Upper lobe of left lung (tissue), 6 donors: ENCODE results near the gene SP3. TPM values are rescaled to one million over a fixed set of nuclear protein-coding genes. Genes with fewer than 3 reads are reported as not detected.

Experiments
- ATAC-seq, 2 donors: fragments of 200-7000 bp; cut with Tn5 transposase; one replicate each; pipeline ENCODE4 v1.9.1; 2022; ENCODE audit warnings: mild to moderate bottlenecking in 2 of 2, moderate library complexity in 2 of 2; ENCODE audit not compliant: low FRiP score in 2 of 2
- DNase-seq, 2 donors: peaks; one replicate each; pipeline ENCODE4 v3.0.0-alpha.2; 2019 to 2020
- H3K27ac ChIP-seq, 4 donors: fragments of 200-600 bp; sonication (generic); one replicate each; pipeline ENCODE4 v1.5.1; 2016 to 2019
- H3K27me3 ChIP-seq, 4 donors: fragments of 200-600 bp; sonication (generic); one replicate each; pipeline ENCODE4 v1.5.1; 2017 to 2019
- H3K36me3 ChIP-seq, 4 donors: fragments of 200-600 bp; sonication (generic); one replicate each; pipeline ENCODE4 v1.5.1; 2016 to 2019
- H3K4me1 ChIP-seq, 4 donors: fragments of 200-600 bp; sonication (generic); one replicate each; pipeline ENCODE4 v1.5.1; 2018 to 2019
- H3K4me3 ChIP-seq, 4 donors: fragments of 200-600 bp; sonication (generic); one replicate each; pipeline ENCODE4 v1.5.1; 2017 to 2019; ENCODE audit warnings: mild to moderate bottlenecking in 2 of 4, moderate library complexity in 1 of 4
- H3K9me3 ChIP-seq, 4 donors: fragments of 200-600 bp; sonication (generic); one replicate each; pipeline ENCODE4 v1.5.1; 2018 to 2019
- CTCF ChIP-seq, 6 experiments: fragments of 450-650 bp in 4 of 6; fragments of 200-600 bp in 2 of 6; sonication (generic) in 2 of 6; IDR thresholded peaks; one replicate each; pipeline ENCODE4 v1.5.1; 2016 to 2019; ENCODE audit warnings: antibody characterized with exemption in 6 of 6
- EP300 ChIP-seq, 4 donors: sonication (generic); formaldehyde crosslinking; IDR thresholded peaks; one replicate each; pipeline ENCODE4 v1.5.1; 2017; ENCODE audit warnings: antibody characterized with exemption in 4 of 4, control low read depth in 2 of 4
- POLR2A ChIP-seq, 4 donors: fragments of 450-650 bp; IDR thresholded peaks; one replicate each; pipeline ENCODE4 v1.5.1; 2016 to 2017; ENCODE audit warnings: antibody characterized with exemption in 4 of 4, mild to moderate bottlenecking in 2 of 4
- POLR2AphosphoS5 ChIP-seq, 2 donors: sonication (generic); formaldehyde crosslinking; IDR thresholded peaks; one replicate each; pipeline ENCODE4 v1.5.1; 2017; ENCODE audit warnings: antibody characterized with exemption in 2 of 2
- WGBS, 2 donors: methylation state at CpG; one replicate each; pipeline ENCODE4 v1.1.5; 2017 to 2018; 5-methylcytosine and 5-hydroxymethylcytosine counted together
- total RNA-seq, 6 donors: library from RNA; depleted of rRNA in 4 of 6; stranded (reverse); fragments of >200 nt in 4 of 6; gene quantifications; one replicate each; pipeline versions ENCODE4 v1.1.0 to v1.2.1, GENCODE V29; 2016 to 2021
- donor health status: DM: no; HTN: no; CAD: no; lungs with moderate emphysema.
- donor health status: DM: no; HTN: yes; CAD: no; lungs with severe emphysema.

Gene SP3
- total RNA-seq, 6 donors from 2014 or later, result 37.0 to 139 (median 77.0) TPM

GRCh38 chr2:173914055-173914927 lies 50.9 kb downstream of the SP3 start:
- Histone ChIP-seq H3K36me3 (peaks cover 0 to 67% (median 13%) of the 10 kb centered on the region in 4 donors), H3K27me3 (no peaks in the 10 kb centered on the region), H3K9me3 (no peaks in the 10 kb centered on the region), H3K4me3 (no peak overlapping the region), H3K27ac (no peak overlapping the region), H3K4me1 (peaks cover 0 to 3% (median under 1%) of the 10 kb centered on the region in 4 donors)
- no peak for TF ChIP-seq CTCF (IDR thresholded peaks at IDR 0.05)
- TF ChIP-seq EP300 (IDR thresholded peaks at IDR 0.05), result no peak
- no peak for TF ChIP-seq POLR2A (IDR thresholded peaks at IDR 0.05)
- WGBS, 2 donors, result 76 to 80% methylated on average over 3 of the region's 3 CpGs
- ATAC-seq (no peak), DNase-seq (no peak)

- Histone ChIP-seq H3K27me3 (no peaks in the 10 kb centered on the region), H3K4me1 (peaks cover 0 to under 1% (median 0%) of the 10 kb centered on the region in 4 donors), H3K36me3 (peaks cover 0 to 80% (median 15%) of the 10 kb centered on the region in 4 donors), H3K4me3 (no peak overlapping the region), H3K9me3 (no peaks in the 10 kb centered on the region), H3K27ac (no peak overlapping the region)
- ATAC-seq (no peak), DNase-seq (no peak)
- 96 to 97% methylated on average over 5 of the region's 5 CpGs for WGBS, 2 donors
- TF ChIP-seq CTCF (IDR thresholded peaks at IDR 0.05) (no peak), POLR2A (IDR thresholded peaks at IDR 0.05) (no peak), EP300 (IDR thresholded peaks at IDR 0.05) (no peak), POLR2AphosphoS5 (IDR thresholded peaks at IDR 0.05) (no peak)
These were observed 55.3 kb downstream of the SP3 start for GRCh38 chr2:173909846-173910245.

- WGBS, 2 donors, result 67 to 75% methylated on average over 1 of the region's 1 CpG
- H3K4me3 ChIP-seq, result no peak overlapping the region
- TF ChIP-seq EP300 (IDR thresholded peaks at IDR 0.05) (no peak), POLR2A (IDR thresholded peaks at IDR 0.05) (no peak), POLR2AphosphoS5 (IDR thresholded peaks at IDR 0.05) (no peak), CTCF (IDR thresholded peaks at IDR 0.05) (no peak)
- no peaks in the 10 kb centered on the region for H3K9me3 ChIP-seq
- no peaks in the 10 kb centered on the region for H3K4me1 ChIP-seq
- peaks cover 0 to 68% (median 9%) of the 10 kb centered on the region in 4 donors for H3K36me3 ChIP-seq
- no peak overlapping the region for H3K27ac ChIP-seq
- DNase-seq (no peak), ATAC-seq (no peak)
- no peaks in the 10 kb centered on the region for H3K27me3 ChIP-seq
These were observed 58.5 kb downstream of the SP3 start for GRCh38 chr2:173906626-173907025.

GRCh38 chr2:173903601-173904394 lies 61.4 kb downstream of the SP3 start:
- ATAC-seq (no peak), DNase-seq (no peak)
- Histone ChIP-seq H3K4me1 (peaks cover 0 to 3% (median under 1%) of the 10 kb centered on the region in 4 donors), H3K4me3 (no peak overlapping the region), H3K27ac (no peak overlapping the region), H3K27me3 (no peaks in the 10 kb centered on the region), H3K36me3 (peaks cover 0 to 45% (median 1%) of the 10 kb centered on the region in 4 donors), H3K9me3 (no peaks in the 10 kb centered on the region)
- 91 to 94% methylated on average over 13 of the region's 13 CpGs for WGBS, 2 donors
- TF ChIP-seq CTCF (IDR thresholded peaks at IDR 0.05) (no peak), EP300 (IDR thresholded peaks at IDR 0.05) (no peak), POLR2AphosphoS5 (IDR thresholded peaks at IDR 0.05) (no peak), POLR2A (IDR thresholded peaks at IDR 0.05) (no peak)
